Astrocyte (in vitro differentiated cells and primary cell): ENCODE data around the gene ADD3.

Experiments
- EZH2 ChIP-seq: IDR thresholded peaks from 2 replicates; pipeline ENCODE4 v1.6.1; 2012; ENCODE audit warnings: mild to moderate bottlenecking, low read length, inconsistent platforms; ENCODE audit not compliant: insufficient read depth
- TF ChIP-seq, protein P1 (sequence below): IDR thresholded peaks from 2 replicates; pipeline ENCODE4 v1.5.1; 2011; ENCODE audit warnings: low read depth, mild to moderate bottlenecking, inconsistent platforms, low read length, moderate library complexity; ENCODE audit not compliant: insufficient read depth

DNA sequence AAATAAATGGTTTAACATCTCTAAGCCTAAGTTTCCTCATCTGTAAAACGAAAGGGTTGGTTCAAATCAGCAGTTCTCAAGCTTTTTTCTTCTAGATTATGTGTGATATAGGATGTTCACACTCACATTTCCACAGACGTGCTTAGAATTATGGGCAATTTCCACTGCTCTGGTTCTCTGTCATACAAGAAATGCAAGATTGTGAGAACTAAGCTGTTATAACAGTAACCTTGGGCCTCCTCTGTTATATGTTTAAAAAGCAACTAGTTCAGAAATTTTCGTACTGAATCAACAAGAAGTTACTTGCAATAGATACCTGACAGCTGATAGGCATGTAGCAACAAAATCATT lies 33.7 kb downstream of the ADD3 start:
- TF ChIP-seq, protein P1, sequence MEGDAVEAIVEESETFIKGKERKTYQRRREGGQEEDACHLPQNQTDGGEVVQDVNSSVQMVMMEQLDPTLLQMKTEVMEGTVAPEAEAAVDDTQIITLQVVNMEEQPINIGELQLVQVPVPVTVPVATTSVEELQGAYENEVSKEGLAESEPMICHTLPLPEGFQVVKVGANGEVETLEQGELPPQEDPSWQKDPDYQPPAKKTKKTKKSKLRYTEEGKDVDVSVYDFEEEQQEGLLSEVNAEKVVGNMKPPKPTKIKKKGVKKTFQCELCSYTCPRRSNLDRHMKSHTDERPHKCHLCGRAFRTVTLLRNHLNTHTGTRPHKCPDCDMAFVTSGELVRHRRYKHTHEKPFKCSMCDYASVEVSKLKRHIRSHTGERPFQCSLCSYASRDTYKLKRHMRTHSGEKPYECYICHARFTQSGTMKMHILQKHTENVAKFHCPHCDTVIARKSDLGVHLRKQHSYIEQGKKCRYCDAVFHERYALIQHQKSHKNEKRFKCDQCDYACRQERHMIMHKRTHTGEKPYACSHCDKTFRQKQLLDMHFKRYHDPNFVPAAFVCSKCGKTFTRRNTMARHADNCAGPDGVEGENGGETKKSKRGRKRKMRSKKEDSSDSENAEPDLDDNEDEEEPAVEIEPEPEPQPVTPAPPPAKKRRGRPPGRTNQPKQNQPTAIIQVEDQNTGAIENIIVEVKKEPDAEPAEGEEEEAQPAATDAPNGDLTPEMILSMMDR = no peak
- TF ChIP-seq EZH2 = no peak
